SHP77 (cell line): ENCODE measurements around the gene ZC2HC1B.
"Not testable (repeated sequence)": the region's sequence is repeated elsewhere in the genome, so short reads cannot be mapped to it uniquely, and the experiment has no call there.

Experiments
- DNase-seq, 2 experiments: peaks; one replicate each; lab custom pipeline; 2025; lab: John Stamatoyannopoulos, UW

ZC2HC1B gene

DNA sequence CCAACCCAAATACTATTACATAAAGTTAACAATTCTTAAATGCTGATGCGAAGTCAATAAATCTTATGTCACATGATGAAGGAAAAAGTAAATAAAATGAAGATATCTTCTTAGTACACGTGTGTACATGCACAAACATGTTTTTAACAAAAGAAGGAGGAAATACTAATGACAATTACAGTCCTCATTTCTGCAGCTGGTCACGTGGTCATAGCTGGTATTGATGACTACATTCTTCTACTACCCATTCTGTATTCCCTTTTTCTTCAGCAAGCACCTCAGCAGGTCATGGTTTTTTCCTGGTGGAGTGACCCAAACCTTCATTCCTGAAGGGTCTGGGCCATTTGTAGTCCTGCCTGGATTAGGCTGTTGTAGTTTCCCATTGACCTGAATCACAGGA, 4.5 kb downstream of the ZC2HC1B start:
- not testable (repeated sequence) for DNase-seq

DNA sequence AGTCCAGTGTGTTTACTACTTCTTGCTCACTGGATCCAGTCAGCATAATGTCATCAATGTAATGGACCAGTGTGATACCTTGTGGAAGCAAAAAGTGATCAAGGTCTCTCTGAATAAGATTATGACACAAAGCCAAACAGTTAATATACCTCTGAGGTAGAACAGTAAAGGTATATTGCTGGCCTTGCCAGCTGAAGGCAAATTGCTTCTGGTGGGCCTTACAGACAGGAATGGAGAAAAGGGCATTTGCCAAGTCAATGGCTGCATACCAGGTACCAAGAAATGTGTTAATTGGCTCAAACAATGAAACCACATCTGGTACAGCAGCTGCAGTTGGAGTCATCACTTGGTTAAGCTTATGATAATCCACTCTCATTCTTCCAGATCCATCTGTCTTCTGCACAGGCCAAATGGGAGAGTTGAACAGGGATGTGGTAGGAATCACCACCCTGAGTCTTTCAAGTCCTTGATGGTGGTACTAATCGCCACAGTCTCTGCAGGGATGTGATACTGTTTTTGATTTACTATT, 7.0 kb downstream of the ZC2HC1B start:
- not testable (repeated sequence) for DNase-seq

DNA sequence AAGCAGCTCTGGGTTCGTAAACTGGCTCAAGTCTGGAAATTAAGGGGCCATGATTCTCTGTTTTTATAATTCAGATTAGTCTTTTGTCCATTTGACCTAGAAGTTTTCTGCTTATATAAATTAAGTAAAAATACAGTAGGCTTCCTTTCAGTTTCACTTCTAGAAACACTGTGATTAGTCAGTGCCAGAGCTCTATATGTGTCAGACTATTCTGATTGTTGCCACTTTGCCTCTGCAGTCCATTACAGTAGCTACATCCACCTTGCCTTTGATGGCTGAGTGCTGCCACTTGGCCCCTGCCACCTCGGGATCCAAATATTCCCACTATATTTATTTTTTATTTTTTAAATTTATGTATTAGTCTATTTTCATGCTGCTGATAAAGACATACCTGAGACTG, 7.9 kb downstream of the ZC2HC1B start:
- DNase-seq, result no peak

DNA sequence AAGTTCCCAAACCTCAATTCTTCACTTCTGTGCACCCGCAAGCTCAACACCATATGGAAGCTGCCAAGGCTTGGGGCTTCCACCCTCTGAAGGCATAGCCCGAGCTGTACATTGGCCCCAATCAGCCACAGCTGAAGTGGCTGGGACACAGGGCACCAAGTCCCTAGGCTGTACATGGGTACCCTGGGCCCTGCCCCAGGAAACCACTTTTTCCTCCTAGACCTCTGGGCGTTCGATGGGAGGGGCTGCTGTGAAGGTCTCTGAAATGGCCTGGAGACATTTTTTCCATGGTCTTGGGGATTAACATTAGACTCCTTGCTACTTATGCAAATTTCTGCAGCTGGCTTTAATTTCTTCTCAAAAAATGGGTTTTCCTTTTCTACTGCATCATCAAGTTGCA, 9.3 kb downstream of the ZC2HC1B start:
- not testable (repeated sequence) for DNase-seq

DNA sequence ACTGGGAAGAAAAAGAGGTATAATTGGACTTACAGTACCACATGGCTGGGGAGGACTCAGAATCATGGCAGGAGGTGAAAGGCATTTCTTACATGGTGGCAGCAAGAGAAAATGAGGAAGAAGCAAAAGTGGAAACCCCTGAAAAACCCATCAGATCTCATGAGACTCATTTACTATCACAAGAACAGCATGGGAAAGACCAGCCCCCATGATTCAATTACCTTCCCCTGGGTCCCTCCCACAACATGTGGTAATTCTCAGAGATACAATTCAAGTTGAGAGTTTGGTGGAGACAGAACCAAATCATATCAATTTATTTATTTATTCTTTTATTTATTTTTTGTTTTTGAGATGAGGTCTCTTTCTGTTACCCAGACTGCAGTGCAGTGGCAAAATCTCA, 10.2 kb downstream of the ZC2HC1B start:
- DNase-seq, result not testable (repeated sequence)

DNA sequence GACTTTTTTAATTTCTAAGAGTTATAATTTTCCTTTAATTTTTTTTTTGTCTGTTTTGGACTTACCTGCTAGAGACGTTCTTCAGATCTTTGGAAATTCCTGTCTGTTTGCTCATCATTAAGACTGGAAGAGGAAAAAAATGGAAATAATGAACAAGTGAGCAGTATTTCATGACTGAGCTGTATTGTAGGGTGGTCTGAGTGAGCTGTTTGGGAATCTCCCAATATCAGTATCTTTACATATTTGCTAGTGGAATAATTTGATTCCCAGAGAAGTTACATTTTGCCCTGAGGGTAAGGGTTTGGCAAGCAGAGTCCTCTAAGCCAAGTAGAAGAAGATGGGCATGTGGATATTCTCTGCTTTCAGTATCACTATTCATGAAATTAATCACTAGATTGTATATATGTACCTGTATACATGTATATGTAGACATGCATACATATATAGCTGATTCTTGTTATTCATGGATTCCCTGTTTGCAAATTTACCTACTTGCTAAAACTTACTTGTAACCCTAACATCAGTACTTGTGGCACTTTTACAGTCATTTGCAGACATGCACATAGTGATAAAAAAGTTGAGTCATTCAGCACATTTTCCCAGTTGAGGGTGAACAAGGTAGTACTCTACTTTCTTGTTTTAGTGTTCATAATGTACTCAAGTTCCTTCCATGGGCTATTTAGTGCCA, 13.5 kb downstream of the ZC2HC1B start:
- DNase-seq, result no peak

DNA sequence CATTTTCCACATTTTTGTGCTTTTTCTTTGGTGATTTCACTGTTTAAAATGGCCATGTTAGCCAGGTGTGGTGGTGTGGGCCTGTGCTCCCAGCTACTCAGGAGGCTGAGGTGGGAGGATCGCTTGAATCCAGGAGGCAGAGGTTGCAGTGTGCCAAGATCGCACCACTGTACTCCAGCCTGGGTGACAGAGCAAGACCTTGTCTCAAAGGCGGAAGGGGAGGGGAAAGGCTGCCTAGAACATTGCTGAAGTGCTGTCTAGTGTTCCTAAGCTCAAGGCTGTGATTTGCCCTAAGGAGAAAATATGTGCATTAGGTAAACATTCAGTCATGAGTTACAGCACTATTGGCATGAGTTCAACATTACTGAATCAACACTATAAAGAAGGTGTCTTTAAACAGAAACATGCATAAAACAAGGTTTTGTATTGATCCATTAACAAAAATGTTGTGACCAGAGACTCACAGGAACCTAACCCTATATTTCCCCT, 14.0 kb downstream of the ZC2HC1B start:
- DNase-seq, result no peak

DNA sequence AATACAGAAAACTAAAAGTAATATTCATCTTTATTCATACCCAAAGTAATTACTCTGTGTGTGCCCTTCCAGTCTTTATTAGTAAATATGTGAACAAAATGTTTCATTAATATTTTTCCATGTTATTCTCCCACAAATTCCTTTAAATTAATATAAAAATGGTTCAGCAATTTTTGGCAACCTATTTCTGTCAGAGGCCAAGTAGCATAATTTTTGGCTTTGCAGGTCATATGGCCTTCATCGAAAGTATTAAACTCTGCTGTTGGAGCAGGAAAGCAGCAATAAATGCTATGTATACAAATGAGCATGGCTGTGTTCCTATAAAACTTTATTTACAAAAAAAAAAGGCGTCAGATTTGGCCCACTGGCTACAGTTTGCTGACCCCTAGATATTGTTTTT, 16.1 kb downstream of the ZC2HC1B start:
- DNase-seq, result no peak

DNA sequence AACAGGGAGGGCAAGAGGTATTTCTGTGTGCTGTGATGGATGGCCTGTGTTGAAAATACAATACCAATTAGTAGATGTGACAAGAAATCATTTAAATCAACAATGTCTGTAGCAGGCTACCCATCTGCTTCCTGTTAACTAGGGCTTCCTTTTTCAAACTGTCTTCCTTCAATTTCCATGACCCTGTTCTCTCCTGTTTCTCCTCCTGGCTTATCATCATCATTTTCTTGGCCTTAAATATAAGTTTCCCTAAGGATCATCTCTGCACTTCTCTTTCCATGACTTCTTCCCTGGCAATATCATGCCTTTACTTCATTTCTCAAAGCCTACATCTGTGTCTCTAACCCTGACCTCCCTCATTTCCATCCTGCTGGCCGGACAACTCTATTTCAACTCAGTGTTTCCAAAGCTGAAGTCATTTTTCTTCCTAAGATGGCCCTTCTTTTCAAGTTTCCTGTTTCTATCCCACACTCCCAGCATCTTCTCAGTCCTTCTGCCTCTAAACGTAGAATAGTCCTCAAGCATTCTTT, 18.2 kb downstream of the ZC2HC1B start:
- DNase-seq, result no peak

DNA sequence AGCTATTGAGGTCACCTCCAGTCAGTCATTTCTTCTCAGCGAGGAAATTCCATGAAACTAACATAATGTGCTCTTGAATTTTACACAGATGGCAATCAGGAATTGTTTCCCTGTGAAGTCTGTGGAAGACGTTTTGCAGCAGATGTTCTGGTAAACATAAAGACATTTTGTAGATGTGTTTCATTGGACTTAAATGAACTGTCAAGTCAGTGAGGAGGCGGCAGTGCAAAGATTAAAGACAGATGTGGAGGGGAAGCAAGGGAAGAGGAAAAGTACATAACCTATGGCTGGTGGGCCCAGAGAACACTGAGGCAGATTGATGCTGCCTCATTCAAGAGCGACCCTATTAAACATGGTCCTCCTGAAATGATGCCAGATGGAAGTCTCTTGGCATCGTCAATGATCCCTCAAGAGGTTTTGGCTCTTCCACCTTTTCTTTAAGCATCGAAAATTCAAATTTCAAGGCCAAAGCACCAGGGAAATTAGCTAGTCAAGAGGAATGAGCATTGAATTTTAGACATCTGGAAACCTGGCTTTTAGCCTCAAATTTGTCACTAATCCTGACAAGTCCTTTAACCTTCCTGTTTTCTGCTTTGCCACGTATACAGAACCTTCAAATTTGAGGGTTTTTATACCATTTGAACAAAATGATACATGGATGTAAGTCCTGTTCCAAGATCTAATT, 20.1 kb downstream of the ZC2HC1B start:
- DNase-seq, result no peak

DNA sequence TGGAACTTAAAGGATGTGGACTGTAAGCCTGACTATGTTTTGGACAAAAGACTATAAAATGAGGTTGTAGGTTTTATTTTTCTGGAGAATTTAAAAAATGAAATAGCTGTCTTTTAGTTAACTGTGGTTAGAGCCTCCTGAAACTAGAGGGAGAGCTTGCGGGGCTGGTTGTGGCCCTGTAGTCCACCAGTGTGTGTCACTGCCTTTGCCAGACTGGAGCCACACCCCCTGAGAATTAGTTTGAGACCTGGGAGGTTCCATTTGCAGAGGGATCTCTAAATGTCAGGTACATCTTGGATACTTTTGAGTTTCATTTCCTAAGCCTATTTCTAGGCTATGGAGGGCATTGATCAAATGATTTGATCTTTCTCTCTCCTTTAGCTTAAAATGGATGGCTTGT, 20.8 kb downstream of the ZC2HC1B start:
- no peak for DNase-seq

DNA sequence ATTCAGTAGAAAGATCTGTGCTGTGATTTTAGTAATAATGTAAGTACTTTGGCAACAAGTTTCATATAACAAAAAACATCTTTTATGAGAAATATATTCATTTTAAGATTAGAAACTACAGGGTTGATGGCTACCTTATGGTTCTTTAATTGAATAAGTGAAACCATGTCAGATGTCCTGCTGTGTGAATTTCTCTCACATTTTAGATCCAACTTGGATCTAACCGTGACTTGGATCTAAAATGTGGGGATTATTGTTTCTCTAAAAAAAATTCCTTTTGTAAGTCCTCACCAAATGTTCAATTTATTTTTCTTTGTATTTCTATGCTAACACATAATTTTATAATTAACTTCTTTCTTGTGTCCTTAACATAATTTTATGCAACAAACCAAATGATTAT, 30.4 kb downstream of the ZC2HC1B start:
- DNase-seq, result no peak

DNA sequence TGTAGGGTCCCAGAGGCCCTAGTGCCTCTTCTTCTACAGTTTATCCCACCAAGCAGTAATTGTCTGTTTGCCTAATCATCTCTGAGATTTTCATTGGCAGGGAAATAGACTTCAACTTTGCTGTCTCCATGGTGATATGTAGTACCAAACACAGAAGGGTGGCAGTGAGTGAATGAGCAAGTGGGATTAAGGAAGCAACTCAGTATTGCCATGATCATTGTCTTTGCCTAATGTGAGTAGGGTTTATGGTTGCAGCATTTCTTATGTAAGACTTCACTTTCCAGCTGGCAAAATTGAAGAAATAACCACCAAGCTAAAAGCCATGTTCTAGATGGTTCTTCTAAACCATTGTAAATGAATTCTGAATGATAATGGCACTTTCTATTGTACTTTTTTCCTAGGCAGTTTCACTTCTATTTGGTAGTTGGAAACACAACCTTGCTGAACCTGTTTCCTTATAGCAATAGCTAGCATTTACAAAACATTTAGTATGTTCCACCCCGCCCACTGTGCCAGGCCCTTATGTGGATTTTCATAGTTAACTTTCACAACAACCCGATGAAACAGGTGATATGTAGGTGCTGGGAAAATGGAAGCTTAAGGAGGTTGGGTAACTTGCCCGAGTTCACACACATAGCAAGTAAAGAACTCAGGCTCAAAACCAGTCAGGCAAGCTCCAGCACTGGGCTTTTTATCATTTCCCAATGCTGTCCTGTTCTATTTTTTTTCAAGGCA, 32.0 kb downstream of the ZC2HC1B start:
- DNase-seq, result no peak

DNA sequence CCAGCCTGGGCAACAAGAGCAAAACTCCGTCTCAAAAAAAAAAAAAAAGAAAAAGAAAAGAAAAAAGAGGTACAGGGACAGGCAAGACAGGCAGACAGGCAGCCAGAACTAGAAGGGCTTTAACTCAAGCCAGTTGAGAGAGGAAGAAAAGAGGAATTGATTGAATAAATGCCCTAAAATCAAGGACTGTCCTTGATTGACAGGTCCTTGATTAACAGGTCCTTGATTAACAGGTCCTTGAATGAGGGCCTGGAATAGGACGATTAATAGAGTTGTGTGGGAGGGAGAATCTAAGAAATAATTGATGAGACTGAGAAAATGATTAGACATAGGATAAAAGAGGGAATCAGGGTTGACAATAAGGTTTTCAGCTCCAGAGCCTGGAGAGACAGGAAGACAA, 36.1 kb downstream of the ZC2HC1B start:
- DNase-seq, result no peak

DNA sequence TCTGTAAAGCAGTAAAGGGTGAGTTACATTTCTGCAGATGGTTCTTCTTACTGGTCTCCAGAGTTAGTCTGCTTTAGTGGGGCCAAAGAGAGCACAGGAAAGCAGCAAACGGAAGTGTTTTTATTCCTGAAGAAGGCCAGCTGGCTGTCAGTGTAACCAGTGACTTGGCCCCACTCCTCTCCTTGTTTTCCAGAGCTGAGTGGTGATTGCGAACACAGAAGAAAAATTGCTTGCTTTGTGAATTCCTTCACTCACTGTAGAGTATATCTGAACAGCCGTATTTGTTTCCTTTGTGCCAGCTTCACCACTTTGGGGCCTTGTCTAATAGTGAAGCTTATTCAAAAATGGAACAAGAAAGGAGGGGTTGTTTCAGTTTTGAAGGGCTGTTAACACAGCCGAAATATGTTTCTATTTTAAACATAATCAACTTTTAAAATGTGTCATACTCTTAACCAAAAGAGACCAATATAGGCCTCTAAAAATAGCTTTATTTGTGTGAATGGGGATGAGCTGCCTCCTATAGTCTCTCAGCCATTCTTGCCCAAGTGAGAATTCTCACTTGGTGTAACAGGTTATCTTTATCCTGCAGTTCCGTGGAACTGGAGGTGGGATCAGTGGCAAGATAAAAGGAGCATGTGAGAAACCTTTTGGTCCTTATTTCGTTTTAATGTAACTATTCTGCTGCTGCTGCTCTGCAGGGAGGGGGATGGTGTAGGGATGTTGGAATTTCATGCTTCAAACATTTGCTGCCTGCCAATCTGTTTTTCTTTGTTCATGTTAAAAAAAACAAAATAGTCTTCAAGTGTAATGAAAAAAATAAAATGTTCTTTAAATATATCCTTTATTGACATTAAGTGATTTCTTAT, 37.8 kb downstream of the ZC2HC1B start:
- DNase-seq, result no peak

DNA sequence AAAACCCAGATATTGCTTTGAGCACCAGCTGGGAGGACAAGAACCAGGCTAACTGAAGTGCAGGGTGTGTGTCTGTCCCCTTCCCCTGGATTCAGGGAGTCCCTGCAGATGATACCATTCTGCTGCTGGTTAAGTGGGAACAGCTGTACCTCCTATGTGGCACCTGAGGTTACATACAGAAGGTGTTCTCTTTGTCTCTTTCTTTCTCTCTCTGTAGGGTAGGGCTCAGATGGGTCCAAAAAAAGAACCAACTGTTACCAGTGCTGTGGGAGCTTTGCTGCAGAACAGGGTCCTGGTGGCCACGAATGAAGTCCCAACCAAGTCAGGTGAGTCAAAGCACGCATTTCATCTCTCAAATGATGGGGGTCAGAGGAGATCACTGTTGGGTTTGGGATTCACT, 38.6 kb downstream of the ZC2HC1B start:
- no peak for DNase-seq

DNA sequence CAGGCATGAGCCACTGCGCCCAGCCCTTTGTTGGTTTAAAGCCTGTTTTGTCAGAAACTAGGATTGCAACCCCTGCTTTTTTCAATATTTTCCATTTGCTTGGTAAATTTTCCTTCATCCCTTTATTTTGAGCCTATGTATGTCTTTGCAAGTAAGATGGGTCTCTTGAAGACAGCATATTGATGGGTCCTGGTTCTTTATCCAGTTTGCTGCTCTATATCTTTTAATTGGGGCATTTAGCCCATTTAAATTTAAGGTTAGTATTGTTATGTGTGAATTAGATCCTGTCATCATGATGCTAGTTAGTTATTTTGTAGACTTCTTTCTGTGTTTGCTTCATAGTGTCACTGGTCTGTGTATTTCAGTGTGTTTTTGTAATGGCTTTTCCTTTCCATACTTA, 46.8 kb downstream of the ZC2HC1B start:
- DNase-seq, result no peak

DNA sequence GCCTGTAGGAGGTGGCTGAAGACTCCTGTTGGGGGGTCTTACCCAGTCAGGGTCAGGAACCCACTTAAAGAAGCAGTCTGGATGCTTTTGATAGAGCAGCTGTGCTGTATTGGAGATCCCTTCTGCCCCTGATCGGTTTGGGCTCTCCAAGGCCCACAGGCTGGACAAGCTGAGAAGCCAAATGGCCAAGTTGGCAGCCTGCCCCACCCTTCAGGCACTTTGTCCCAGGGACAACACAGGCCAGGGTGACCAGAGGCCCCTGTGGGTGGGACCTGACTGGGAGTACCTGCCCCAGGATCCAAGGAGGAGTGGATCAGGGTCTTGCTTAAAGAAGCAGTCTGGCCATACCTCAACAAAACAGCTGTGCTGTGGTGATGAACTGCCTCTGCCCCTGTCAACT, 48.4 kb downstream of the ZC2HC1B start:
- no peak for DNase-seq

DNA sequence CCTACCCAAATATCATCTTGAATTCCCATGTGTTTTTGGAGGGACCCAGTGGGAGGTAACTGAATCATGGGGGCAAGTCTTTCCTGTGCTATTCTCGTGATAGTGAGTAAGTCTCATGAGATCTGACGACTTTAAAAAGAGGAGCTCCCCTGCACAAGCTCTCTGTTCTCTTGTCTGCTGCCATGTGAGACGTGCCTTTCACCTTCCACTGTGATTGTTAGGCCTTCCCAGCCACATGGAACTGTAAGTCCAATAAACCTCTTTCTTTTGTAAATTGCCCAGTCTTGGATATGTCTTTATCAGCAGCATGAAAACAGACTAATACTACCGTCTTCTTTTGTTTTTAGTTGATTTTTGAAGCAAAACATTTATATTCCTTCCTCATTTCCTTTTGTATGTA, 52.8 kb downstream of the ZC2HC1B start:
- DNase-seq, result not testable (repeated sequence)

DNA sequence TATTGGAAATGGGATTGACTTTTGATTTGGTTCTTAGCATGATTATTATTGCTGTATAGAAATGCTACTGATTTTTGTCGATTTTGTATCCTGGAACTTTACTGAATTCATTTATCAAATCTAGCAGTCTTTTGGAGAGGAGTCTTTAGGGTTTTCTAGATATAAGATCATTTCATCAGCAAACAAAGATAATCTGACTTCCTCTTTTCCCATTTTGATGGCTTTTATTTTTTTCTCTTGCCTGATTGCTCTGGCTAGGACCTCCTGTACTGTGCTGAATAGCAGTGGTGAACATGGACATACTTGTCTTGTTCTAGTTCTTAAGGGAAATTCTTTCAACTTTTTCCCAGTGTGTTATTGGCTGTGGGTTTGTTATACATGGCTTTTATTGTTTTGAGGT, 64.6 kb downstream of the ZC2HC1B start:
- no peak for DNase-seq

DNA sequence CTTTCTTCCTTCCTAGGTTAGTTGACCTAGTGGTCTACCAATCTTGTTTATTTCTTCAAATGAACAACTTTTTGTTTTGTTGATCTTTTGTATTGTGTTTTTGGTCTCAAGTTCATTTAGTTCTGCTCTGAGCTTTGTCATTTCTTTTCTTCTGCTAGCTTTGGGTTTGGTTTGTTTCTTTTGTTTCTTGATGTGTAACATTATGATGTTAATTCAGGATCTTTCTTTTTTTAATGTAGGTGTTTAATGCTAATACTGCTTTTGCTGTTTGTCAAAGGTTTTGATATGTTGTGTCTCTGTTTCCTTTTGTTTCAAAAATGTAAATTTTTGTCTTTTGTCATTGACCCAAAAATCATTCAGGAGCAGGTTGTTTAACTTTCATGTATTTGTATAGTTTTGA, 65.7 kb downstream of the ZC2HC1B start:
- DNase-seq, result no peak

DNA sequence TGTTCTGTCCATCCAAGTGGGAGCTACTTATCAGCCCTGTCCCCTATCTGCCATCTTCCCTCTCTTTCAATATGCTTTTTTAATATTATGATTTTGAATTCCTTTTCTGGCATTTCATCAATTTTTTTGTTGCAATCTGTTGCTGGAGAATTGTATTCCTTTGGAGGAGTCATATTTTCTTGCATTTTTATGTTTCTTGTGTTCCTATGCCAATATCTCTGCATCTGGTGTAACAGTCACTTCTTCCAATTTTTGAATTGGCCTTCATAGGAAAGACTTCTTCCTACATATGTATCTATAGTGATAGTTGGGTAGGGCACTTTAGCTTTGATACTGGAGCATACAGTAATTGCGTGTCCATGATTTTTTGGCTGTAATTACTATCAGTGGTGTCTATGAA, 70.1 kb downstream of the ZC2HC1B start:
- DNase-seq, result no peak
